Stimulated activated naive CD8-positive, alpha-beta T cell treated with anti-CD3 and anti-CD28 coated beads, Interleukin-15, Interleukin-2, amounts not matched to agents 100 ng/mL and 50 ng/mL, for 24 hours (primary cell): ENCODE results near the gene KLHL29.

ENCODE experiments used
- H3K27ac Mint-ChIP-seq: one replicate; pipeline ENCODE4 v1.8.0; 2021; ENCODE audit warnings: mild to moderate bottlenecking, mixed read lengths
- H3K27me3 Mint-ChIP-seq: one replicate; pipeline ENCODE4 v1.8.0; 2021; ENCODE audit warnings: mixed read lengths
- H3K36me3 Mint-ChIP-seq: one replicate; pipeline ENCODE4 v1.8.0; 2021; ENCODE audit warnings: low read depth, mixed read lengths
- H3K4me1 Mint-ChIP-seq: one replicate; pipeline ENCODE4 v1.8.0; 2021; ENCODE audit warnings: low read depth, mixed read lengths
- H3K4me3 Mint-ChIP-seq: one replicate; pipeline ENCODE4 v1.8.0; 2021; ENCODE audit warnings: mild to moderate bottlenecking, mixed read lengths
- H3K9me3 Mint-ChIP-seq: one replicate; pipeline ENCODE4 v1.8.0; 2021; ENCODE audit warnings: mixed read lengths

Gene KLHL29

DNA sequence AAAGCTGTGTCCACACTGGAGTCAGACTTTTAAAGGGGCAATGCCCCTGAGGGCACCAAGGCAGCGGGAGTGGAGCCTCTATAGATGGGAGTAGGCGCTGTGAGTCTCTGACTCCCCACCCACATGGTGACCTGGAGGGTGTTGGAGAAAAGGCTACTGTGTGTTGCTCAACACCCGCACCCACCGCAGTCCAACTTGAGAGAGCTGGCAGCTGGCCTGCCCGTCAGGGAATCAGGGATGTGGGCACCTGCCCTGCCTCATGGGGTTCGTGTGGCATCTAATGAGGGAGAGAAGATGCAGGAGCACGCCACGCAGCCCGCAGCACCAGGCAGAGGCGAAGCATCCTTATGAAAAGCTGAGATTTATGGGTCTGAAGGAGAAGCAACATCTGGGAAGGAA lies 84.2 kb downstream of the KLHL29 start:
- H3K27me3 Mint-ChIP-seq = peaks cover 34% of the 10 kb centered on the region
- H3K27ac Mint-ChIP-seq = no peak overlapping the region

DNA sequence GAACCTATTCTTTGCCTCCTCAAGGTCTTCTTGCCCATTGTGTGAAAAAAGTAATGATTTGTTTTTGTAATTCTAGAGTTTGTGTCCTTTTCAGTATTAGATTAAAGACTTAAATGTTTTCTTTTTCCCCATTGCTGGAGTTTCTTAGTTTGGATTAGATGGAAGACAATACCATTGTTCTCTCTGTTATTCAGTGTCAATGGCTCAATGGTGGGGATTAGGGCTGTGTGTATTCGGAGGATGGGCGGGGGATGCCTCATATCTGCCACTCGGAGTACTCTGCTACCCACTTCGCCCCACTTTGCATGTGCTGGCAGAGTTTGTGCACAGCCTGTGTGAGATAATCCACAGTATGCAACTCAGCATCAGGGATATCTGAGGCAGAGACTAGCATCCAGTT lies 90.1 kb downstream of the KLHL29 start:
- Mint-ChIP-seq H3K27ac (no peak overlapping the region), H3K27me3 (peaks cover 14% of the 10 kb centered on the region), H3K9me3 (no peaks in the 10 kb centered on the region), H3K4me3 (no peak overlapping the region), H3K36me3 (no peaks in the 10 kb centered on the region), H3K4me1 (no peaks in the 10 kb centered on the region)

More for the DNA sequence above, 84.2 kb downstream of the KLHL29 start:
- no peak overlapping the region for H3K4me3 Mint-ChIP-seq
- H3K36me3 Mint-ChIP-seq = no peaks in the 10 kb centered on the region
- H3K9me3 Mint-ChIP-seq = no peaks in the 10 kb centered on the region
- no peaks in the 10 kb centered on the region for H3K4me1 Mint-ChIP-seq

DNA sequence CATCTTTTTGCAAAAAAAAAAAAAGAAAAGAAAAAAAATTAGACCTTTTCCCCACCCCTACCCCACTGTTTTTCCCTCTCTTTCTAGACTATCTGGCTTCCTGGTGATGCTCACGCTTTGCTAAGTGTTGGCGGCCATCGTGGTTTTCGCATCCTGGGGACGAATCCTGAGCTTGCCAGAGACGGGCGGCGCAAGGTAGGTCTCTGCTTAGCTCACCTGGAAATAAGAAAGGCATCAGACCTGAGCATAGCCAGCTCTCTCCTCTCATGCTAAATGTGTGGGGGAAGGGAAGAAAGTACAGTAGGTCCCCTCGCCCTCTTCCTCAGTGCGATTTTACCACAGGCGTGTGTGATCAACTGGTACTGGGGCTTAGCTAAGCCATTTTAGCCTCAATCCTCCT lies 90.5 kb downstream of the KLHL29 start:
- no peaks in the 10 kb centered on the region for H3K9me3 Mint-ChIP-seq
- H3K36me3 Mint-ChIP-seq = no peaks in the 10 kb centered on the region
- H3K4me1 Mint-ChIP-seq = no peaks in the 10 kb centered on the region
- peaks cover 16% of the 10 kb centered on the region for H3K27me3 Mint-ChIP-seq
- H3K4me3 Mint-ChIP-seq = no peak overlapping the region
- no peak overlapping the region for H3K27ac Mint-ChIP-seq

DNA sequence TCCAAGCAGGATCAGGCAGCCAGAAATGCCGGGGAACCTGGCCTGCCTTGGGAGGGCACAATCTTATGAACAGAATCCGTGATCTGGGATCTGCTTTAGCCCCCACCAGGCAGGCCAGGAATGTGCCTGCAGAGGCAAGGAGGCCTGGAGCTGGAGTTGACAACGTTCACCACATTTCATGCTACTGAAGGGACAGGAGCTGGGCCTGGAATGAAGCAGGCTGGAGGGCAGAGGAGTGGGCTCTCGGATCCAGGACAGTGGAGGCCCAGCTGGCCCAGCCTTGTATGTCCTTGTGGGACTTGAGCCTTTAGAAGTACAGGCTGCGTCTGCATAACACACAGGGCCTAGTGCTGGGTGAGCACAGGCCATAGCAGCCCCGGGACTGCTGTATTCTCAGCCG lies 91.8 kb downstream of the KLHL29 start:
- peaks cover 16% of the 10 kb centered on the region for H3K27me3 Mint-ChIP-seq
- H3K4me3 Mint-ChIP-seq = no peak overlapping the region
- no peak overlapping the region for H3K27ac Mint-ChIP-seq
- no peaks in the 10 kb centered on the region for H3K4me1 Mint-ChIP-seq
- H3K36me3 Mint-ChIP-seq = no peaks in the 10 kb centered on the region
- H3K9me3 Mint-ChIP-seq = no peaks in the 10 kb centered on the region

DNA sequence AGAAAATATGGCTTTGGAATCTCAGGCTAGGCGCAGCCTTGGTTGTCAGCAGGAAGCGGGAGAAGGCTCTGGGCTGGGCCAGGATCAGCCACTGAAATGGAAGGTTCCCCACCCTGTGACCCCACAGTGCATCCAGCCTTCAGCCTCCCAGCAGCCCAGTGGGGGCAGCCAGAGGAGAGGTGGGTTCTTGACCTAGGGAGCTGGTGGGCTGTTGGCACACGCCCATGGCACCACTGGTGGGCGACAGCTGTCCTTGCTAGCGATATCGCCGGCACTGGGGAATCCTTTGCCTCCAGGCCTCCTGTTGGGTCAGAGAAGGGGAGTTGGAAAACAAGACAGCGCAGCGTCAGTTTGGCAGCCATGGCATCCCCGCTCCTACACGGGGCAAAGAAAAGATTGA lies 92.4 kb downstream of the KLHL29 start:
- Mint-ChIP-seq H3K4me1 (no peaks in the 10 kb centered on the region), H3K9me3 (no peaks in the 10 kb centered on the region), H3K4me3 (no peak overlapping the region), H3K36me3 (no peaks in the 10 kb centered on the region), H3K27ac (no peak overlapping the region), H3K27me3 (peaks cover 16% of the 10 kb centered on the region)

DNA sequence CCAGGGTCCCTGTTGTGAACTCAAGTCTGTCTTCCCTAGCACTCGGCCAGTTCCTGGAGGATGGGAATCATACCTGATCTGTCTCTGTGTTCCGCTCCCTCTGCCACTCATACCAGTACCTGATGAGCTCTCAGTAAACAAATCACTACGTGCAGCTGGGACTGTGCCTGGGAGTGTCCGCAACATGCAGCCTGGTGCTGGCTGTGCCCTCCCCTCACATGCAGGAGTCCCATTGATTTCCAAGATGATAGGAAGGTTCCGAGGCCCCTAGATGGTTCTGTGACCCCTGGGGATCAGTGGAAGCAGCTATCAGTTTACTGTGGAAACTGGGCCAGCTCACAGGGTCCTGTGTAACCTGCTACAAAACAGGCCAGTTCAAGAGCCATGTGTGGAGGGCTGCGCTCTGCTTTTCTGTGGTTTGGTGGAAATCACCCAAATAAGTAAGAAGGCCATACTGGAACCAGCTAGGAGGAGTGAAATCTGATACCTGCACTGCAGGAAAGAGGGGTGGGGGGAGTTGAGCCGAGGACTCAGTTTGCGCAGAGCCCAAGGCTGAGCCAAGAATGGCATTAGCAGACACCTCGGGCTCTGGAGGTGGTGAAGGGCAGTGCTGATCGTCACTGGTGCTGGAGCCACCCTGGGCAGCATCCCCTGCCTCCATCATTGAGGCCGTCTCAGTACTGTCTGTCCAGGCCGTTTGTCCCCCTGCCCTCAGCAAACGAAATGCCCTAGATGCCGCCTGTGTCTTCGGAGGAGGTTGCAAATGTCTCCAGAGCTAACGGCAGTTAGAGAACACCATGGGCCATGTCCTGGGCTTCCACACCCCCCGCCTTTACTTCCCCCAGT lies 93.3 kb downstream of the KLHL29 start:
- no peaks in the 10 kb centered on the region for H3K9me3 Mint-ChIP-seq
- peaks cover 8% of the 10 kb centered on the region for H3K27me3 Mint-ChIP-seq
- no peak overlapping the region for H3K4me3 Mint-ChIP-seq
- no peak overlapping the region for H3K27ac Mint-ChIP-seq
- no peaks in the 10 kb centered on the region for H3K4me1 Mint-ChIP-seq
- H3K36me3 Mint-ChIP-seq = no peaks in the 10 kb centered on the region

DNA sequence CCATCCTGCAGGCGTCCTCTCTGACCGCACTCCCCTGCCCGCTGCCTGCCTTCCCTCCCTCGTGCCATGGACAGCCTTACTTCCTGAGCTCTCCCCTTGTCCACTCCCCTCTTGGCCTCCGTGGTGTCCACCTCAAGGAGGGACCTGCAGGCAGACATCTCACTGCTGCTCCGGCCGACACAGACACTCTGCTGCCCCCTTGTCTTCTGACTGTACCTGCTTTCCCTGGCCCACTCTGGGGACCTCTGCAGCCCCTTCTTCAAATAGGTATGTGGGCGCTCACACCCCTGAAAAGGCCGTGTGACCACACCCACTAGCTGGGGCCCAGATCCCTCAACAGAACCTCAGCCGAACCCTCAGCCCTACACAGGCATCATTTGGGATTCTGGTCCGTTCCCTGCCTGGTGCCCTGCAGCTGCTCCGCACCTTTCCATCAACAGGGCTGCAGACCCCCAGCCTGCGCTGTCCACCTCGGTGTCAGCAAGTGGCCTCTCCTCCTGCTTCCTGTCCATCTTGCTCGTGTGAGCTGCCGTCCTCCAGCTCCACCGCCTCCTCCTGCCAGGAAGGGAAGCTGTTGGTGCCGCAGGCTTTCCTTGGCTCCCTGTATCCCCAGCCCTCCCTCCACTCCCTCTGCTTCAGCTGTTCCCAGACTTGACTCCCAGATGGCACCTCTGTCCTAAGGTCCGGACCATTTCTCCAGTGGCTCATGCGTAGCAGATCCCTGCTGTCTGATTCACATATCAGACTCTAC lies 94.1 kb downstream of the KLHL29 start:
- H3K27me3 Mint-ChIP-seq = peaks cover 12% of the 10 kb centered on the region
- H3K36me3 Mint-ChIP-seq = no peaks in the 10 kb centered on the region
- no peak overlapping the region for H3K27ac Mint-ChIP-seq
- no peak overlapping the region for H3K4me3 Mint-ChIP-seq
- H3K4me1 Mint-ChIP-seq = no peaks in the 10 kb centered on the region
- H3K9me3 Mint-ChIP-seq = no peaks in the 10 kb centered on the region

DNA sequence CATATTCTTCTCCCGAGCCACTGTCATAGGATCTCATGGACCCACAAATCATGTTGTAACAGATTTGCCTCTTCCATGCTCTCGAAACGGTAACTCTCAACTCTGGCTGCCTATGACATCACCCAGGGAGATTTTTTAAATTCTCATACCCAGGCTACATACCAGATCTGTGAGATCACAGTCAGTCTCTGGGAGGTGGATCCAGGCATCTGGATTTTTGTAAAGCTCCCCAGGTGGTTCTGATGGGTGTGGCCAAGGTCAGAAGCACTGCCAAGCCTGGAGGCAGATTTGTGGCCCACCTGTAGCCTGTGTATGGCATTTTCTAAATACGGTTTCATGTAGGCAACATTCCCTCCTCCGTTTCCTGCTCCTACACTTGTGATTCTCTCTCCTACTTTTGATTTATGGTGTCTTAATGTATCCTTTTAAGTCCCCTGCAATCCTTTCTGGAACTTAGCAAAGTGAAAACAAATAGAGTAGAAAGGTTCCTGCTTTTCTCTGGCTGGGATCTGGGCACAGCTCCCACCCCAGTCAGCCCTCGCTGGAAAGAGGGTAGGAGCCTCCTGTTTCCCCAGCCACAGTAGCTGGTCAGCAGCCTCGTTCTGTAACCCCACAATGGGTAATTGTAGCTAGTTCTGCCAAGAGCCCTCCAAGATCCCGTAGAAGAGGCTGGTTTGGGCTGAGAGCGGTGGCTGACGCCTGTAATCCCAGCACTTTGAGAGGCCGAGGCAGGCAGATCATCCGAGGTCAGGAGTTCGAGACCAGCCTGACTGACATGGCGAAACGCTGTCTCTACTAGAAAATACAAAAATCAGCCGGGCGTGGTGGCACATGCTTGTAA lies 96.2 kb downstream of the KLHL29 start:
- Mint-ChIP-seq H3K27ac (no peak overlapping the region), H3K4me1 (no peaks in the 10 kb centered on the region), H3K27me3 (peaks cover 12% of the 10 kb centered on the region), H3K4me3 (no peak overlapping the region), H3K36me3 (no peaks in the 10 kb centered on the region), H3K9me3 (no peaks in the 10 kb centered on the region)

DNA sequence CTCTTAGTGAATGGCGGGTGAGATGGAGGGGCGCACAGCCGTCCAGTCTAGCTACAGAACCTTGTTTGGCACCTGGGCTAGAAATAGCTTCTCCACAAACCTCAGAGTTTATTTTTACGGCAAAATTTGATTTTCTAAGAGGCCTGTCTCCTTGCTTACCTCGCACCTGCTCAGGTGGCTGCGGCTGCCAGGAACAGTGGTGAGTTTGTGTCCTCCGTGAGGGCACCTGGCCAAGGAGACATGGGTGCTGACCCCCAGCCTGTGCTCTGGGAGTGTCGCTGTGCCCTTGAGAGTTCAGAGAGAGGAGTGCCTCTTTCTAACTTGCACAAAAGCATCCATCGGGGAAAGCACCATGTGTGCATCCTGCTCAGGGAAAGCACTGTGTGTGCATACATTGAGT lies 97.2 kb downstream of the KLHL29 start:
- H3K27me3 Mint-ChIP-seq = peaks cover 12% of the 10 kb centered on the region
- H3K27ac Mint-ChIP-seq = no peak overlapping the region
- no peaks in the 10 kb centered on the region for H3K9me3 Mint-ChIP-seq
- H3K36me3 Mint-ChIP-seq = no peaks in the 10 kb centered on the region
- H3K4me3 Mint-ChIP-seq = no peak overlapping the region
- H3K4me1 Mint-ChIP-seq = no peaks in the 10 kb centered on the region

DNA sequence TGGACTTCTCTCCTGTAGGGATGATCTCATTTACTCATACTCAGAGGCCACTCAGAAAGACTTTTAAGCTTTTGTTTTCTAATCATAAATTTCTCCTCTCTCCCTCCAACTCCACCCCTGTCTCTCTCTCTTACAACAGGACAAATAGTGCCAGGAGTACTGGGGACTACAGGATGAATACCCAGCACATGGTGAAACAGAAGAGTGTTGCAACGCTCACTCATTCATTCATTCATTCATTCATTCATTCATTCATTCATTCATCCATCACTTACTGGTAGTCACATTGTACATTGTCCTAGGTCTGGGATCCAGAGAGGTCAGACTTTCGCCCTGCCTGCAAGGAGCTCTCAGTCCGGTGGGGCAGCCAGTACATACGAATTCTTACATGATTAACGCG lies 97.6 kb downstream of the KLHL29 start:
- no peak overlapping the region for H3K27ac Mint-ChIP-seq
- H3K9me3 Mint-ChIP-seq = no peaks in the 10 kb centered on the region
- H3K36me3 Mint-ChIP-seq = no peaks in the 10 kb centered on the region
- H3K4me1 Mint-ChIP-seq = no peaks in the 10 kb centered on the region
- peaks cover 12% of the 10 kb centered on the region for H3K27me3 Mint-ChIP-seq
- no peak overlapping the region for H3K4me3 Mint-ChIP-seq

DNA sequence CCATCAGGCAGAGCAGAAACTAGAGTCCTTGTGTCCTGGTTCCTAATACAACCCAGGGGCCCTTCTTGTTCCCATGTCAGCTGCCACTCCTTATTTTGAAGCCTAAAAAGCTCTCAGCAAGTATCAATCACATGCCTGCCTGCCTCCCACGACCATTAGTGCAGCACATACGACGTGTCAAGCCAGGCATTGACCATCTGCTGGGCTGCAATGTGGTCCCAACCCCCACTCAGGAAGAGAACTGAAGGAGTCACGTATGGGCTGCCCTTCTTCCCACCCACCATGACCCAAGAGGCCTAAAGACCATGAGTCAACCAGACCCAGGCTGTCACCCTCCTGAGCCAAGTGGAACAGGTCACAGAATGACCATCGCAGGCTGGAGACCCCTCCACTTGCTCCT lies 98.8 kb downstream of the KLHL29 start:
- no peak overlapping the region for H3K27ac Mint-ChIP-seq
- H3K36me3 Mint-ChIP-seq = no peaks in the 10 kb centered on the region
- H3K27me3 Mint-ChIP-seq = peaks cover 12% of the 10 kb centered on the region
- H3K4me1 Mint-ChIP-seq = peaks cover 10% of the 10 kb centered on the region
- H3K9me3 Mint-ChIP-seq = no peaks in the 10 kb centered on the region
- H3K4me3 Mint-ChIP-seq = no peak overlapping the region

DNA sequence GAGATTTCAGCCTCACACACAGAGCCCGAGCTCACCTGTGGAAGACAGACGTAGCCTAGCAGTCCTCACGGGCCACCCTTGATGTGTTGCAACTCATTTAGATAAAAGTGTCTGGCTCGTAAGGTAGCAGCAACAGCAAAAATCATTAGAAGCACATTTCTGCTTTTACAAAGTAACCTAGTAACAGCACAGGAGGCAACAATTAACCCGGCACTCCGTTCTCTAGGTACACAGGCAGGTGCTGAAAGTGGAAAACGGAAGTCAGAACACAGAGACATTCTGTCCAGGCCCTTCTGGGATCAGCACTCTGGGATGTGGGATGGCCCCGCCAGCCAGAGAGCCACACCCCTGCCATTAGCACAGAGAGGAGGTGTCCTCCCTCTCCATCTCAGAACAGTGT lies 99.3 kb downstream of the KLHL29 start:
- H3K4me1 Mint-ChIP-seq = peaks cover 15% of the 10 kb centered on the region
- no peaks in the 10 kb centered on the region for H3K9me3 Mint-ChIP-seq
- peaks cover 12% of the 10 kb centered on the region for H3K27me3 Mint-ChIP-seq
- no peak overlapping the region for H3K27ac Mint-ChIP-seq
- H3K4me3 Mint-ChIP-seq = no peak overlapping the region
- no peaks in the 10 kb centered on the region for H3K36me3 Mint-ChIP-seq

DNA sequence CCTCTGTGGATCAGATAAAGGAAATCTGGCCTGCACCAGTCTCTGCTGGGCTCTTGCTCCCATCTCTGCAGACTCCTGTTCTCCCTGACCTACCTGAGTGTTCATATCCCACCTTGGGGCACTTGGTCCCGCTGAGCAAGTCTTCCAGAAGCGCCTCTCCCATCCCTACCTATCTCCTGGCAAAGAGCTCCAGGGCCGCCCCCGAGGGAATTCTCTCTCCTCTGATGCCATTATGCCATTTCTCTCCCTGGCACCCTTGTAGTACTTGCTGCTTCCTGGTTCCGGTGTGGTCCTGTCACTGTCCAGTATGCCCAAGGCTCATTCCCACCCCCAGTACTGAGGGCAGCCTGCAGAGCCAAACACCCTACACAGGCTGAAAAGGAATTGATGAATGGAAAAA lies 99.8 kb downstream of the KLHL29 start:
- peaks cover 20% of the 10 kb centered on the region for H3K4me1 Mint-ChIP-seq
- H3K36me3 Mint-ChIP-seq = no peaks in the 10 kb centered on the region
- H3K27ac Mint-ChIP-seq = no peak overlapping the region
- H3K9me3 Mint-ChIP-seq = no peaks in the 10 kb centered on the region
- H3K27me3 Mint-ChIP-seq = peaks cover 15% of the 10 kb centered on the region
- H3K4me3 Mint-ChIP-seq = no peak overlapping the region

DNA sequence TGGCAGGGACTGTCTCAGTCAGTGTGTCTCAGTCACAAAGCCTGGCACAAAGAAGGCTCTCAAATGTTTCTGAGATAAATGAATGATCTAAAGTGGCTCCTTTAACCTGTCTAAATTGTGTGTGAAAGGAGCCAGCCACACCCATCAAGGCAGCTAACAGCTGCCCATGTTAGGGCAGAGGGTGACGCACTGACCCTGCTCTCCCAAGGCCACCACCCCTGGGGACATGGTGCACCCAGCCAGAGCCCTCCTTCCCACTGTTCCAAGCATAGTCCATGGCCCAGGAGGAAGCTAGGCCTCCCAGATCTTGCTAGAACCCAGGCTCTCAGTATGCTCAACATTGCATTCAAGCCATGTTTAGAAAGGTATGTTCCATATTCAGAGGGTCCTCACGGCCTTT lies 100.3 kb downstream of the KLHL29 start:
- Mint-ChIP-seq H3K4me1 (peaks cover 25% of the 10 kb centered on the region), H3K27me3 (peaks cover 19% of the 10 kb centered on the region), H3K36me3 (no peaks in the 10 kb centered on the region), H3K27ac (no peak overlapping the region), H3K4me3 (no peak overlapping the region), H3K9me3 (no peaks in the 10 kb centered on the region)
